Nephron progenitor cell (in vitro differentiated cells): ENCODE data around the gene MT3.
A peak's percentile ranks its signal among the peaks of the same experiment; 100 is the strongest.

Source experiments
- DNase-seq: peaks from one replicate; pipeline ENCODE4 v3.0.0; 2021
- H3K27ac Mint-ChIP-seq: 2 replicates; pipeline ENCODE4 v1.8.0; 2021; ENCODE audit warnings: mild to moderate bottlenecking, moderate library complexity, mixed read lengths
- H3K27me3 Mint-ChIP-seq: 2 replicates; pipeline ENCODE4 v1.8.0; 2021; ENCODE audit warnings: mild to moderate bottlenecking, low read depth, mixed read lengths; ENCODE audit not compliant: poor library complexity
- H3K36me3 Mint-ChIP-seq: 2 replicates; pipeline ENCODE4 v1.8.0; 2021; ENCODE audit warnings: low read depth, mixed read lengths
- H3K4me1 Mint-ChIP-seq: 2 replicates; pipeline ENCODE4 v1.8.0; 2021; ENCODE audit warnings: mixed read lengths
- H3K4me3 Mint-ChIP-seq: 2 replicates; pipeline ENCODE4 v1.8.0; 2021; ENCODE audit warnings: mild to moderate bottlenecking, moderate library complexity, mixed read lengths
- H3K9me3 Mint-ChIP-seq: 2 replicates; pipeline ENCODE4 v1.8.0; 2021; ENCODE audit warnings: mild to moderate bottlenecking, moderate library complexity, mixed read lengths
- CTCF ChIP-seq: fragments of 200-600 bp; sonication (generic); IDR thresholded peaks from 2 replicates; pipeline ENCODE4 v1.5.0; 2021; ENCODE audit warnings: antibody characterized with exemption

MT3 gene

GRCh38 chr16:56559109-56559508, 30.2 kb upstream of the MT3 start:
- Mint-ChIP-seq H3K27ac (no peak overlapping the region), H3K9me3 (no peaks in the 10 kb centered on the region), H3K36me3 (no peaks in the 10 kb centered on the region), H3K27me3 (peaks cover 39% of the 10 kb centered on the region), H3K4me3 (no peak overlapping the region), H3K4me1 (peaks cover 10% of the 10 kb centered on the region)
- DNase-seq = no peak
- TF ChIP-seq CTCF = no peak

DNA sequence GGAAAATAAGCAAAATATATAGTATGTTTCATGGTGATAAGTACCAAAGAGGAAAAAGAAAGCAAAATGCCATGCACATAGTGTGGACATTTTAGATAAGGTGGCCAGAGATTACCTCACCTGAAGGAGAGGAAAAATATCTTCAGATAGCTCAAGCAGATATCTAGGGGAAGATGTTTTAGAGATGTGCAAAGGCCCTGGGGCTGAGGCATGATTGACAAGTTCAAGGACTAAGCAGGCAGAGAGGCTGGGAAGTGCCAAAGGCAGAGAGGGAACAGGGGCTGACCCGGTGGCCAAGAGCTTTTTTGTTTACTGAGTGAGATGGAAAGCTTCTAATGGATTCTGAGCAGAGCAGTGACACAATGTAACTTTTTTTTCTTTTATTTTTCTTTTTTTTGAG, 28.9 kb upstream of the MT3 start:
- Mint-ChIP-seq H3K9me3 (no peaks in the 10 kb centered on the region), H3K36me3 (no peaks in the 10 kb centered on the region), H3K4me3 (no peak overlapping the region), H3K27ac (no peak overlapping the region), H3K27me3 (peaks cover 40% of the 10 kb centered on the region), H3K4me1 (peaks cover 10% of the 10 kb centered on the region)
- DNase-seq = no peak
- no peak for TF ChIP-seq CTCF

GRCh38 chr16:56561126-56561525, 28.2 kb upstream of the MT3 start:
- TF ChIP-seq CTCF = no peak
- no peaks in the 10 kb centered on the region for H3K9me3 Mint-ChIP-seq
- H3K27ac Mint-ChIP-seq = peak overlapping the region; percentile 46
- no peak overlapping the region for H3K4me3 Mint-ChIP-seq
- H3K27me3 Mint-ChIP-seq = peaks cover 36% of the 10 kb centered on the region
- DNase-seq = no peak
- H3K4me1 Mint-ChIP-seq = peaks cover 10% of the 10 kb centered on the region
- no peaks in the 10 kb centered on the region for H3K36me3 Mint-ChIP-seq

- H3K27ac Mint-ChIP-seq = no peak within 1 kb of the TSS
- peaks cover 44% of the 10 kb centered on the region for H3K27me3 Mint-ChIP-seq
- TF ChIP-seq CTCF = no peak
- peaks cover 10% of the 10 kb centered on the region for H3K4me1 Mint-ChIP-seq
- no peaks in the 10 kb centered on the region for H3K36me3 Mint-ChIP-seq
- no peaks in the 10 kb centered on the region for H3K9me3 Mint-ChIP-seq
- H3K4me3 Mint-ChIP-seq = no peak within 1 kb of the TSS
- DNase-seq = no peak
These were observed 24.4 kb upstream of the MT3 start, which contains the start of gene MT4 for GRCh38 chr16:56564793-56565477. TSS of gene MT4 (plus strand) at chr16:56565073. CDS start at chr16:56565129, 56 bp downstream.

DNA sequence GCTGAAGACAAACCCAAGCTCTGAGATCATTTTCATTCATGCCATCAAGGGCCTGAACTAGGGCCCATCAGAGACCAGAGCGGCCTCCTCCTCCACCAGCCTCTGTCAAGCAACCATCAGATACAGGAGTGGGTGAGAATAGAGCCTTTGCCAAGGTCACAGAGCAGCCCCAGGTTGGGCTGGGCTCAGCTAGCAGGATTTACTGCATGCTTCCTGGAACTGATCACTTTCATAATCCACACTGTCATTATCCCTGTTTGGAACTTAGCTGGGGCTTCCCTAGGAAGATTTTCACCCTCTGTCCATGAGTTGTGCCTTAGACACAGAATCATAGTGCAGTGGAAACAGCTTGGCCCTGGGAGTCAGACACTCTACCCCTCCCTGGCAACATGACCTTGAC, 19.4 kb upstream of the MT3 start:
- H3K36me3 Mint-ChIP-seq = peaks cover under 1% of the 10 kb centered on the region
- no peaks in the 10 kb centered on the region for H3K4me1 Mint-ChIP-seq
- H3K27ac Mint-ChIP-seq = no peak overlapping the region
- no peak for DNase-seq
- H3K4me3 Mint-ChIP-seq = no peak overlapping the region
- H3K27me3 Mint-ChIP-seq = peaks cover 42% of the 10 kb centered on the region
- no peak for TF ChIP-seq CTCF
- peaks cover 16% of the 10 kb centered on the region for H3K9me3 Mint-ChIP-seq

GRCh38 chr16:56571525-56571924, 17.8 kb upstream of the MT3 start:
- H3K4me3 Mint-ChIP-seq = no peak overlapping the region
- peaks cover 5% of the 10 kb centered on the region for H3K36me3 Mint-ChIP-seq
- H3K9me3 Mint-ChIP-seq = peaks cover 26% of the 10 kb centered on the region
- H3K4me1 Mint-ChIP-seq = no peaks in the 10 kb centered on the region
- no peak for TF ChIP-seq CTCF
- peaks cover 41% of the 10 kb centered on the region for H3K27me3 Mint-ChIP-seq
- no peak overlapping the region for H3K27ac Mint-ChIP-seq
- no peak for DNase-seq
